HG03066 (cell line): ENCODE data around the gene ZNF710.

Experiments
- ATAC-seq: cut with Tn5 transposase; IDR thresholded peaks from one replicate; pipeline ENCODE4 v1.9.1; 2021; ENCODE audit warnings: low read depth; ENCODE audit not compliant: unreplicated experiment

The ZNF710 gene

GRCh38 chr15:89993349-89993748 is 7.8 kb upstream of the ZNF710 start:
- ATAC-seq, result no peak

- no peak for ATAC-seq
Observed at GRCh38 chr15:89997079-89997478, 4.0 kb upstream of the ZNF710 start.

- no peak for ATAC-seq
Observed at GRCh38 chr15:89998141-89998661, 2.9 kb upstream of the ZNF710 start.

GRCh38 chr15:89998923-89999675 is 2.0 kb upstream of the ZNF710 start:
- no peak for ATAC-seq

GRCh38 chr15:89999676-90000185 is 1.4 kb upstream of the ZNF710 start:
- no peak for ATAC-seq

- ATAC-seq, result no peak
Observed at GRCh38 chr15:90000186-90001001, 730 bp upstream of the ZNF710 start.

GRCh38 chr15:90001683-90002427 is 731 bp downstream of the ZNF710 start:
- no peak for ATAC-seq

GRCh38 chr15:90002428-90002844 is 1.3 kb downstream of the ZNF710 start:
- no peak for ATAC-seq

GRCh38 chr15:90003736-90004135 is 2.6 kb downstream of the ZNF710 start:
- ATAC-seq, result no peak

GRCh38 chr15:90004252-90004651 is 3.1 kb downstream of the ZNF710 start:
- ATAC-seq, result no peak

GRCh38 chr15:90004671-90005070 is 3.5 kb downstream of the ZNF710 start:
- no peak for ATAC-seq

GRCh38 chr15:90006217-90007075 is 5.3 kb downstream of the ZNF710 start:
- no peak for ATAC-seq

- no peak for ATAC-seq
Observed at GRCh38 chr15:90007076-90007460, 5.9 kb downstream of the ZNF710 start.

GRCh38 chr15:90008607-90009006 is 7.5 kb downstream of the ZNF710 start:
- ATAC-seq, result no peak

- no peak for ATAC-seq
Observed at GRCh38 chr15:90009301-90010022, 8.3 kb downstream of the ZNF710 start.

GRCh38 chr15:90011705-90012104 is 10.6 kb downstream of the ZNF710 start:
- no peak for ATAC-seq

GRCh38 chr15:90013503-90013937 is 12.4 kb downstream of the ZNF710 start:
- ATAC-seq, result no peak

GRCh38 chr15:90015294-90015693 is 14.2 kb downstream of the ZNF710 start:
- ATAC-seq, result no peak

- no peak for ATAC-seq
Observed at GRCh38 chr15:90015749-90016148, 14.6 kb downstream of the ZNF710 start.
